IMR-90 (cell line): ENCODE measurements around the gene VIPR1. TPM values are rescaled to one million over a fixed set of nuclear protein-coding genes. Genes with fewer than 3 reads are reported as not detected.

Experiments
- ATAC-seq: fragments of 200-7000 bp; cut with Tn5 transposase; 2 replicates; pipeline ENCODE4 v1.9.1; 2020; ENCODE audit warnings: low read depth, mild to moderate bottlenecking, moderate library complexity
- BruUV-seq: library from RNA; stranded (reverse); fragments of 400-500 nt; replicated peaks from 2 replicates; lab custom pipeline; 2021; lab: Mats Ljungman, UMichigan
- CTCF ChIA-PET: fragments of 300-600 bp; formaldehyde crosslinking; extraction: SDS; loops from one replicate; lab custom pipeline; 2021; ENCODE audit warnings: antibody characterized with exemption; lab: Yijun Ruan, JAX
- POLR2A ChIA-PET: fragments of 300-600 bp; sonication (Branson Sonifier 250); formaldehyde crosslinking; loops from one replicate; lab custom pipeline; 2022; ENCODE audit warnings: antibody characterized with exemption; ENCODE audit not compliant: unreplicated experiment; lab: Charles Lee
- DNase-seq: peaks from one replicate; pipeline ENCODE4 v3.0.0; 2013
- H2AFZ ChIP-seq: replicated peaks from 2 replicates; pipeline ENCODE3; 2013; ENCODE audit warnings: low read length, mild to moderate bottlenecking; ENCODE audit not compliant: poor library complexity
- H2AK5ac ChIP-seq: 2 replicates; pipeline ENCODE4 v1.6.1; 2013; ENCODE audit warnings: low read depth, low read length, inconsistent platforms
- H2AK9ac ChIP-seq: replicated peaks from 2 replicates; pipeline ENCODE3; 2013; ENCODE audit warnings: mild to moderate bottlenecking, low read depth, low read length, moderate library complexity; ENCODE audit not compliant: poor library complexity
- H2BK120ac ChIP-seq: 2 replicates; pipeline ENCODE4 v1.6.1; 2013; ENCODE audit warnings: low read depth, low read length, inconsistent platforms
- H2BK15ac ChIP-seq: 3 replicates; pipeline ENCODE4 v1.6.1; 2013; ENCODE audit warnings: low read depth, low read length, inconsistent platforms
- H2BK20ac ChIP-seq: 2 replicates; pipeline ENCODE4 v1.6.1; 2013; ENCODE audit warnings: low read depth, mild to moderate bottlenecking, inconsistent platforms, low read length, moderate library complexity
- H2BK5ac ChIP-seq: 2 replicates; pipeline ENCODE4 v1.6.1; 2013; ENCODE audit warnings: mild to moderate bottlenecking, low read depth, low read length, inconsistent platforms; ENCODE audit not compliant: poor library complexity, severe bottlenecking
- H3K14ac ChIP-seq: replicated peaks from 2 replicates; pipeline ENCODE4 v1.6.1; 2013; ENCODE audit warnings: low read depth, low read length, inconsistent platforms
- H3K18ac ChIP-seq: 2 replicates; pipeline ENCODE4 v1.6.1; 2013; ENCODE audit warnings: low read depth, low read length, control low read depth
- H3K23ac ChIP-seq: 2 replicates; pipeline ENCODE4 v1.6.1; 2013; ENCODE audit warnings: low read depth, low read length, inconsistent platforms
- H3K27ac ChIP-seq: 2 replicates; pipeline ENCODE4 v1.5.1; 2013; ENCODE audit warnings: mild to moderate bottlenecking, control low read depth, low read length; ENCODE audit not compliant: insufficient read depth
- H3K27me3 ChIP-seq: 2 replicates; pipeline ENCODE4 v1.6.1; 2013; ENCODE audit warnings: low read length; ENCODE audit not compliant: control insufficient read depth, insufficient read depth
- H3K36me3 ChIP-seq: 2 replicates; pipeline ENCODE4 v1.6.1; 2013; ENCODE audit warnings: low read length, mixed read lengths; ENCODE audit not compliant: control insufficient read depth, insufficient read depth
- H3K4ac ChIP-seq: 2 replicates; pipeline ENCODE4 v1.6.1; 2013; ENCODE audit warnings: low read depth, low read length, inconsistent platforms
- H3K4me1 ChIP-seq: 2 replicates; pipeline ENCODE4 v1.6.1; 2013; ENCODE audit warnings: low read length, mixed read lengths; ENCODE audit not compliant: control insufficient read depth, insufficient read depth
- H3K4me2 ChIP-seq: 2 replicates; pipeline ENCODE4 v1.6.1; 2013; ENCODE audit warnings: low read depth, mild to moderate bottlenecking, control low read depth, low read length, moderate library complexity
- H3K4me3 ChIP-seq: 2 replicates; pipeline ENCODE4 v1.5.1; 2013; ENCODE audit warnings: low read depth, mild to moderate bottlenecking, control low read depth, low read length, moderate library complexity; ENCODE audit not compliant: insufficient read depth
- H3K56ac ChIP-seq: 2 replicates; pipeline ENCODE4 v1.6.1; 2013; ENCODE audit warnings: low read length, inconsistent platforms; ENCODE audit not compliant: insufficient read depth; ENCODE audit errors: extremely low read depth
- H3K79me1 ChIP-seq, 2 experiments: 2 replicates each; pipeline ENCODE4 v1.6.1; 2013; ENCODE audit warnings: low read length in 2 of 2, inconsistent platforms in 1 of 2, low read depth in 1 of 2
- H3K9ac ChIP-seq: 2 replicates; pipeline ENCODE4 v1.6.1; 2013; ENCODE audit warnings: low read depth, low read length, control low read depth
- H3K9me1 ChIP-seq: 2 replicates; pipeline ENCODE4 v1.6.1; 2013; ENCODE audit warnings: low read length, inconsistent platforms; ENCODE audit not compliant: insufficient read depth
- H3K9me3 ChIP-seq: 2 replicates; pipeline ENCODE4 v1.6.1; 2013; ENCODE audit warnings: low read length; ENCODE audit not compliant: control insufficient read depth, insufficient read depth
- H4K20me1 ChIP-seq: 2 replicates; pipeline ENCODE4 v1.6.1; 2013; ENCODE audit warnings: low read length, inconsistent platforms; ENCODE audit not compliant: insufficient read depth
- H4K5ac ChIP-seq: 2 replicates; pipeline ENCODE4 v1.6.1; 2013; ENCODE audit warnings: mild to moderate bottlenecking, low read depth, low read length, control low read depth
- H4K8ac ChIP-seq, 2 experiments: 2 replicates each; pipeline ENCODE4 v1.6.1; 2013; ENCODE audit warnings: low read depth in 2 of 2, low read length in 2 of 2, control low read depth in 1 of 2, inconsistent platforms in 1 of 2
- H4K91ac ChIP-seq: 2 replicates; pipeline ENCODE4 v1.6.1; 2013; ENCODE audit warnings: low read depth, low read length, inconsistent platforms; ENCODE audit not compliant: insufficient read depth
- BHLHE40 ChIP-seq: fragments of 150-350 bp; IDR thresholded peaks from 2 replicates; pipeline ENCODE4 v1.6.1; 2016; ENCODE audit warnings: mild to moderate bottlenecking, low read depth, low read length
- MXI1 ChIP-seq: IDR thresholded peaks from 2 replicates; pipeline ENCODE4 v1.6.1; 2012; ENCODE audit warnings: low read depth, mild to moderate bottlenecking, low read length, moderate library complexity, borderline replicate concordance
- RAD21 ChIP-seq: IDR thresholded peaks from 2 replicates; pipeline ENCODE4 v1.6.1; 2012; ENCODE audit warnings: low read length, improper control_type of control experiment
- RCOR1 ChIP-seq: IDR thresholded peaks from 2 replicates; pipeline ENCODE4 v1.6.1; 2012; ENCODE audit warnings: mild to moderate bottlenecking, low read length, improper control_type of control experiment; ENCODE audit not compliant: insufficient replicate concordance
- RFX5 ChIP-seq: IDR thresholded peaks from 2 replicates; pipeline ENCODE4 v1.8.0; 2012; ENCODE audit warnings: low read depth, mild to moderate bottlenecking, low read length, moderate library complexity
- SMC3 ChIP-seq: fragments of 150-350 bp; IDR thresholded peaks from 2 replicates; pipeline ENCODE4 v1.6.1; 2016; ENCODE audit warnings: low read depth, mild to moderate bottlenecking, antibody characterized with exemption, low read length, moderate library complexity
- WGBS, 2 experiments: methylation state at CpG; one replicate each; pipeline versions ENCODE4 v1.1.5 to v1.1.7; 2013; ENCODE audit warnings: missing lambda C conversion rate in 2 of 2; ENCODE audit not compliant: insufficient read length in 1 of 2; ENCODE audit errors: extremely low coverage in 2 of 2; 5-methylcytosine and 5-hydroxymethylcytosine counted together
- dilution Hi-C: fragments of 300-500 bp; cut with HindIII; formaldehyde crosslinking; loops from one replicate; pipeline ENCODE4 v1.14.3; 2018; ENCODE audit warnings: low sequenced_read_pairs; ENCODE audit not compliant: unreplicated experiment
- in situ Hi-C: fragments of 300-500 bp; cut with MboI; formaldehyde crosslinking; loops from 3 replicates; pipeline ENCODE4 v1.14.3; 2019; ENCODE audit warnings: low sequenced_read_pairs, inconsistent platforms, mixed read lengths
- intact Hi-C: fragments of 100-400 bp; cut with micrococcal nuclease; formaldehyde crosslinking; loops from 2 replicates; pipeline ENCODE4 v1.10.0; 2022
- polyA plus RNA-seq, 3 experiments: library from polyadenylated mRNA; depleted of rRNA; stranded (reverse); fragments of >200 nt; gene quantifications; 2 replicates each; pipeline ENCODE4 v1.2.3, GENCODE V29; 2012; ENCODE audit warnings: low replicate concordance in 1 of 3
- total RNA-seq: library from RNA; depleted of rRNA; stranded (reverse); fragments of >200 nt; gene quantifications from 2 replicates; pipeline ENCODE4 v1.2.3, GENCODE V29; 2012

VIPR1 gene
- total and polyA plus RNA-seq, 2 of the 4 experiments (the other 2 are of a cell fraction) = not detected

DNA sequence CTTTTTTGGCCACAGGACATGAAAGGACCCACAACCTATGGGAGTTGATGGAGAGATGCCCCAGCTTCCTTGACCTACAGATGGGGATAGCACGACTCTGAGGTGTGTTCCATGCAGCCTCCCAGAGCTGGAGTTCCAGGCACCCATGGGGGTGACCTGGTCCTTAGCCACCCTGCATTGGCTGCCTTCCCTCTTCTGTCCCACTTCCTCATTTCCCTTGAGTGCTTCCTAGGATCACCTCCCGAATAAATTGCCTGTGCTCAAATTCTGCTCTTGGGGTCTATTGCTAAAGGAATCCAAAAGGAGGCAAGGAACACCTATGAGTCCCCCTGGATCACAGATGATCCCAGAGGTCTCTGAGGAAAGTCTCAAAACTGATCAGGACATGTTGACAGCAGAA lies 24.7 kb upstream of the VIPR1 start:
- CTCF ChIA-PET = no interaction called here
- Histone ChIP-seq H3K79me1 (no peaks in the 10 kb centered on the region), H4K91ac (no peak overlapping the region), H3K14ac (no peak overlapping the region), H3K36me3 (no peaks in the 10 kb centered on the region), H2BK120ac (no peak overlapping the region), H2AFZ (no peak overlapping the region), H3K4ac (no peak overlapping the region), H3K18ac (no peak overlapping the region), H3K4me2 (no peak overlapping the region), H3K56ac (no peak overlapping the region), H2BK15ac (no peak overlapping the region), H3K23ac (no peak overlapping the region), H3K9me1 (no peaks in the 10 kb centered on the region), H2AK9ac (no peak overlapping the region), H3K27me3 (peaks cover 1% of the 10 kb centered on the region), H3K9ac (no peak overlapping the region), H3K9me3 (peaks cover 2% of the 10 kb centered on the region), H4K20me1 (no peaks in the 10 kb centered on the region), H3K4me1 (no peaks in the 10 kb centered on the region), H2BK5ac (no peak overlapping the region), H4K8ac (no peak overlapping the region), H2AK5ac (no peak overlapping the region), H4K5ac (no peak overlapping the region), H2BK20ac (no peak overlapping the region), H3K27ac (no peak overlapping the region), H3K4me3 (no peak overlapping the region)
- in situ Hi-C loops (no loop called here), dilution Hi-C loops (no loop called here), intact Hi-C loops (no loop called here)
- TF ChIP-seq SMC3 = no peak
- TF ChIP-seq RFX5 = no peak
- no peak for TF ChIP-seq RCOR1
- TF ChIP-seq MXI1 = no peak
- TF ChIP-seq RAD21 = no peak
- TF ChIP-seq BHLHE40 = no peak
- no TSS peak for BruUV-seq
- no CpG with 5 or more reads among the region's 2 CpGs for whole genome bisulfite sequencing, 2 experiments
- ATAC-seq = no peak
- no peak for DNase-seq
- POLR2A ChIA-PET = no interaction called here
